C4-2B (cell line): ENCODE results near the gene MID1.

Experiments used
- CTCF ChIP-seq: fragments of 450-650 bp; conservative IDR thresholded peaks from 2 replicates; pipeline ENCODE4 v1.5.1; 2017; ENCODE audit warnings: mild to moderate bottlenecking
- ZFX ChIP-seq: fragments of 450-650 bp; IDR thresholded peaks from 2 replicates; pipeline ENCODE4 v1.6.1; 2017

- TF ChIP-seq CTCF, result no peak
- TF ChIP-seq ZFX, result no peak
These were observed 44.2 kb downstream of the MID1 start for GRCh38 chrX:10576186-10576585.
